Calu3 (cell line): ENCODE measurements around the gene PLCD3. TPM values are rescaled to one million over a fixed set of nuclear protein-coding genes. Genes with fewer than 3 reads are reported as not detected.

Source experiments
- BruUV-seq: library from RNA; stranded (reverse); fragments of 400-500 nt; replicated peaks from 2 replicates; lab custom pipeline; 2021; lab: Mats Ljungman, UMichigan
- CTCF ChIA-PET: fragments of 300-600 bp; sonication (Branson Sonifier 250); formaldehyde crosslinking; loops from one replicate; lab custom pipeline; 2022; ENCODE audit warnings: antibody characterized with exemption; lab: Charles Lee
- DNase-seq: peaks from one replicate; pipeline ENCODE4 v3.0.0; 2022
- H3K27ac Mint-ChIP-seq: one replicate; pipeline ENCODE4 v1.8.0; 2022; ENCODE audit warnings: mixed read lengths; ENCODE audit not compliant: unreplicated experiment
- H3K27me3 Mint-ChIP-seq: one replicate; pipeline ENCODE4 v1.8.0; 2022; ENCODE audit warnings: mixed read lengths; ENCODE audit not compliant: unreplicated experiment
- H3K36me3 Mint-ChIP-seq: one replicate; pipeline ENCODE4 v1.8.0; 2022; ENCODE audit warnings: mild to moderate bottlenecking, moderate library complexity, mixed read lengths; ENCODE audit not compliant: insufficient read depth, unreplicated experiment
- H3K4me1 Mint-ChIP-seq: one replicate; pipeline ENCODE4 v1.8.0; 2022; ENCODE audit warnings: mild to moderate bottlenecking, low read depth, mixed read lengths; ENCODE audit not compliant: unreplicated experiment
- H3K4me3 Mint-ChIP-seq: one replicate; pipeline ENCODE4 v1.8.0; 2022; ENCODE audit warnings: mild to moderate bottlenecking, low read depth, moderate library complexity, mixed read lengths; ENCODE audit not compliant: unreplicated experiment
- H3K9me3 Mint-ChIP-seq: one replicate; pipeline ENCODE4 v1.8.0; 2022; ENCODE audit warnings: low read depth, mixed read lengths; ENCODE audit not compliant: unreplicated experiment
- intact Hi-C: fragments of 100-400 bp; cut with micrococcal nuclease; formaldehyde crosslinking; loops from one replicate; pipeline ENCODE4 v1.10.0; 2022; ENCODE audit not compliant: unreplicated experiment
- total RNA-seq: library from RNA; stranded (reverse); gene quantifications from 2 replicates; pipeline ENCODE4 v1.2.3, GENCODE V29; 2022
- TF ChIP-seq, protein P1 (sequence below): fragments of 200-600 bp; IDR thresholded peaks from one replicate; pipeline ENCODE4 v1.8.0; 2022; ENCODE audit warnings: antibody characterized with exemption; ENCODE audit not compliant: unreplicated experiment

The PLCD3 gene
- total RNA-seq, 1 experiment from 2014 or later, result 34.4 TPM

DNA sequence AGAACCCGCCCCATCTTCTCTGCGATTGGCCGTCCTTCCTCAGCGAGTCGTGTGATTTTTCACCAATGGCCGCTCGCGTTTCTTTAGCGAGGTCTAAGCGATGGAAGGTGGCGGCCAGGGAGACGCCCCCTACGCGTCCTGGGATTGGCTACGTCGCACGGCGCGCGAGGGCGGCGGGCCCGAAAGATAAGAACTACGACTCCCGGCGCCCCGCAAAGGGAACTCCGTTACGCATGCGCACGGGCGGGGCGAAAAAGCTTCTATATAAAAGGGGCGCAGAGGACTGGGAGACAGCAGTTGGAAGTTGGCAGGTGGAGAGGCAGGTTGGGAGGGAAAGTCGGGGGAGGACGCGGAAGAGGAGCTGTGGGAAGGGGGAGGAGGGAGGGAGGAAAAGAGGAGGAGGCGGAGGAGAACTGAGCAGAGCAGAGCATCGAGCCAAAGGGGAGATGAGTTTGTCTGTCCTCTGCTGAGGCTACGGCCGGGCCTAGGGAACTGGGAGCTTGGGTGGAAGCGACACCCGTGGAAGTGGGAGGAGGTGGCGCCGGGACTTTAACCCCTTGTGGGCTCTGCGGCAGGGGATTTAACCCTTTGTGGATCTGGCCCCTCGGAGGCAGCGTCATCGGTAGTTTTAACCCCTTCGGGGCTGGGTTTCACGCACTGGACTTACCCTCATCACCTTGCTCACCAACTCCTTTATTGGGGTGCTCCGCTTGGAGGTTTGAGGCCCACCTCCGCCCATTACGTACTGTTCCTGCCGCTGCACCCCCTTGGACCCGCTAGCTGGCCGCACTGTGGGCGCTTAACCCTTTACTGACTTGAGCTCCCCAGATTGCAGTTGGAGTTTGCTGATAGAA, 16.1 kb upstream of the PLCD3 start, which contains the start of gene HEXIM1:
Gene HEXIM1 (plus strand): TSS at position 293 of the 854 bp plus-strand sequence. CDS start 716 bp downstream, outside the sequence.
- TF ChIP-seq, protein P1, sequence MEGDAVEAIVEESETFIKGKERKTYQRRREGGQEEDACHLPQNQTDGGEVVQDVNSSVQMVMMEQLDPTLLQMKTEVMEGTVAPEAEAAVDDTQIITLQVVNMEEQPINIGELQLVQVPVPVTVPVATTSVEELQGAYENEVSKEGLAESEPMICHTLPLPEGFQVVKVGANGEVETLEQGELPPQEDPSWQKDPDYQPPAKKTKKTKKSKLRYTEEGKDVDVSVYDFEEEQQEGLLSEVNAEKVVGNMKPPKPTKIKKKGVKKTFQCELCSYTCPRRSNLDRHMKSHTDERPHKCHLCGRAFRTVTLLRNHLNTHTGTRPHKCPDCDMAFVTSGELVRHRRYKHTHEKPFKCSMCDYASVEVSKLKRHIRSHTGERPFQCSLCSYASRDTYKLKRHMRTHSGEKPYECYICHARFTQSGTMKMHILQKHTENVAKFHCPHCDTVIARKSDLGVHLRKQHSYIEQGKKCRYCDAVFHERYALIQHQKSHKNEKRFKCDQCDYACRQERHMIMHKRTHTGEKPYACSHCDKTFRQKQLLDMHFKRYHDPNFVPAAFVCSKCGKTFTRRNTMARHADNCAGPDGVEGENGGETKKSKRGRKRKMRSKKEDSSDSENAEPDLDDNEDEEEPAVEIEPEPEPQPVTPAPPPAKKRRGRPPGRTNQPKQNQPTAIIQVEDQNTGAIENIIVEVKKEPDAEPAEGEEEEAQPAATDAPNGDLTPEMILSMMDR, result no peak
- TSS peak; percentile 73 for BruUV-seq
- intact Hi-C loops, result loop anchor here (1.0 to 10.0 kb wide), 2 partner anchors 24 to 236 kb away; no protein-coding TSS in a partner anchor
- H3K9me3 Mint-ChIP-seq, result no peaks in the 10 kb centered on the region
- peak within 1 kb of the TSS; percentile 100 for H3K27ac Mint-ChIP-seq
- peaks cover 39% of the 10 kb centered on the region for H3K4me1 Mint-ChIP-seq
- peak; percentile 100 for DNase-seq
- CTCF ChIA-PET, result interaction anchor here (0.6 to 7.8 kb wide), 22 partner anchors 10 to 976 kb away, joined by 3 to 253 read pairs (median 6); partner anchors contain the start of genes ACBD4 and HEXIM2
- peaks cover 79% of the 10 kb centered on the region for H3K36me3 Mint-ChIP-seq
- H3K27me3 Mint-ChIP-seq, result peaks cover 14% of the 10 kb centered on the region
- peak within 1 kb of the TSS; percentile 98 for H3K4me3 Mint-ChIP-seq

DNA sequence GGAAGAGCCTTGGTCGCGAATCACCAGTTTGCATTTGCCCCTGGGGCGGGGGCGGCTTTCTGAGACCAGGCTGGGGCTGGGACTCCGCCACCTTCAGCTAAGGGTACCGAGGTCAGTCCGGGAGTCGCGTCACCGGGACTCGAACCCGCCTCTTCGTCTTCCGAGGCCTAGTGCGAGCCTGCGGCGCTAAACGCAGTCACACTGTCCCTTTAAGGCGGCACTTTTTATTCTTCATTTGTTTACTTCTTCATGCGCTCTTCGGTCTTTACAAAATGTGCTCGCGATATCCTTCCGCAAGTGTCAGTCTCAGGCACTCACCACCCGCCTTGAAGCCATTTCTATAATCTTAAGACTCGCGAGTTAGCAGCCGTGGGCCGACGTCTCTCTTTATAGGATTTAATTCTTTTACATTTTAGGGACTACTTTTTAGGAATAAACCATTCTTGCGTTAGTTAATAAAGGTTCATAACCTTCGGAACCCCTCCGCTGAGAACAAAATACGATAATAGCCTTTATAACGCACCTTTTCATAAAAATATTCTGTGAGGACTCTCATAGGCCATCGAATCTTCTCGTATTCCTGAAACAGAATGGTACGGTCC, 15.4 kb upstream of the PLCD3 start:
- H3K36me3 Mint-ChIP-seq, result peaks cover 79% of the 10 kb centered on the region
- H3K9me3 Mint-ChIP-seq, result no peaks in the 10 kb centered on the region
- TF ChIP-seq, protein P1, result no peak
- peaks cover 14% of the 10 kb centered on the region for H3K27me3 Mint-ChIP-seq
- peak overlapping the region; percentile 100 for H3K27ac Mint-ChIP-seq
- CTCF ChIA-PET, result interaction anchor here (0.6 to 7.8 kb wide), 16 partner anchors 9 to 977 kb away, joined by 3 to 253 read pairs (median 6); partner anchors contain the start of genes ACBD4 and HEXIM2
- BruUV-seq, result TSS peak; percentile 58
- DNase-seq, result peak; percentile 81
- peak overlapping the region; percentile 98 for H3K4me3 Mint-ChIP-seq
- intact Hi-C loops, result loop anchor here (1.0 to 10.0 kb wide), 2 partner anchors 25 to 237 kb away; no protein-coding TSS in a partner anchor
- H3K4me1 Mint-ChIP-seq, result peaks cover 39% of the 10 kb centered on the region

DNA sequence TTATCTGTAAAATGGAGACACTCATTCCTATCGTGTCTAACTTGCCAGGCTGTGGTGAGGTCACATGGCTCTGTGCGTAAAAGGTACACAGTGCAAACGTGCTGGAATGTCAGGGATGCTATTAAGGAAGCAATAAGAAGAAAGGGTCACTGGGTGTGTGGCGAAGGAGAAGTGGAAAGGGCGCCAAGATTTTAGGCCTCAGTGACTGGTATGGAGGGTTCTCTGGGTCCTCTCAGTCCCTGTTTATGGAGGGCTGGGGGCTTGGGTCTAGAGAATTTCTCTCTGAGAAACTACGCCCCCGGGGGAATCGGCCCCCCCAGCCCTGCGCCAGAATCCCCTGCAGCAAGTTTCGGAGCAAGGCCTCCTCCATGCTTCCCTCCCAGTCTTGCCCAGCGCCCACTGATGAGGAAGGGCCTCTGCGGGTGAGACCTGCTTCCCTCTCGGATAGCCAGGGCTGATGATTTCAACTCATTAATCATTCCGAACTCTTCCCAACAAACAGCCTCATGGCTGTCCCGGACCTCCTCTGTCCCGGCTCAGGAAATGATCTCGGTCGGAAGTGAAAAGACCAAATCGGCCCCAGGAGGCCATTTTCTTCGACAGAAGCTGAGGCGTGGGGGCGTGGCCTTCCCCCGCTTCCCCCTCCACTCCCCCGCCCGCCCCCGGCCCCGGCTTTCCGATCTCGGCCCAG, 14.7 kb upstream of the PLCD3 start:
- intact Hi-C loops, result loop anchor here (10.0 kb wide), 1 partner anchor 238 kb away; no protein-coding TSS in a partner anchor
- no TSS peak for BruUV-seq

More for the DNA sequence above, 14.7 kb upstream of the PLCD3 start:
- H3K4me3 Mint-ChIP-seq, result peak overlapping the region; percentile 98
- H3K27ac Mint-ChIP-seq, result peak overlapping the region; percentile 100
- TF ChIP-seq, protein P1, result no peak
- peak; percentile 76 for DNase-seq
- H3K36me3 Mint-ChIP-seq, result peaks cover 76% of the 10 kb centered on the region
- CTCF ChIA-PET, result interaction anchor here (0.8 to 7.8 kb wide), 3 partner anchors 11 to 49 kb away, joined by 3 to 253 read pairs (median 197); partner anchors contain the start of genes ACBD4 and HEXIM2
- H3K9me3 Mint-ChIP-seq, result no peaks in the 10 kb centered on the region
- H3K4me1 Mint-ChIP-seq, result peaks cover 38% of the 10 kb centered on the region
- peaks cover 14% of the 10 kb centered on the region for H3K27me3 Mint-ChIP-seq
